GM15510 (cell line): ENCODE results near the gene CLIC3.

Source experiments
- POLR2A ChIP-seq: IDR thresholded peaks from 3 replicates; pipeline ENCODE4 v1.6.1; 2011; ENCODE audit warnings: borderline replicate concordance; ENCODE audit not compliant: insufficient read length; ENCODE audit errors: extremely low read depth

The CLIC3 gene

DNA sequence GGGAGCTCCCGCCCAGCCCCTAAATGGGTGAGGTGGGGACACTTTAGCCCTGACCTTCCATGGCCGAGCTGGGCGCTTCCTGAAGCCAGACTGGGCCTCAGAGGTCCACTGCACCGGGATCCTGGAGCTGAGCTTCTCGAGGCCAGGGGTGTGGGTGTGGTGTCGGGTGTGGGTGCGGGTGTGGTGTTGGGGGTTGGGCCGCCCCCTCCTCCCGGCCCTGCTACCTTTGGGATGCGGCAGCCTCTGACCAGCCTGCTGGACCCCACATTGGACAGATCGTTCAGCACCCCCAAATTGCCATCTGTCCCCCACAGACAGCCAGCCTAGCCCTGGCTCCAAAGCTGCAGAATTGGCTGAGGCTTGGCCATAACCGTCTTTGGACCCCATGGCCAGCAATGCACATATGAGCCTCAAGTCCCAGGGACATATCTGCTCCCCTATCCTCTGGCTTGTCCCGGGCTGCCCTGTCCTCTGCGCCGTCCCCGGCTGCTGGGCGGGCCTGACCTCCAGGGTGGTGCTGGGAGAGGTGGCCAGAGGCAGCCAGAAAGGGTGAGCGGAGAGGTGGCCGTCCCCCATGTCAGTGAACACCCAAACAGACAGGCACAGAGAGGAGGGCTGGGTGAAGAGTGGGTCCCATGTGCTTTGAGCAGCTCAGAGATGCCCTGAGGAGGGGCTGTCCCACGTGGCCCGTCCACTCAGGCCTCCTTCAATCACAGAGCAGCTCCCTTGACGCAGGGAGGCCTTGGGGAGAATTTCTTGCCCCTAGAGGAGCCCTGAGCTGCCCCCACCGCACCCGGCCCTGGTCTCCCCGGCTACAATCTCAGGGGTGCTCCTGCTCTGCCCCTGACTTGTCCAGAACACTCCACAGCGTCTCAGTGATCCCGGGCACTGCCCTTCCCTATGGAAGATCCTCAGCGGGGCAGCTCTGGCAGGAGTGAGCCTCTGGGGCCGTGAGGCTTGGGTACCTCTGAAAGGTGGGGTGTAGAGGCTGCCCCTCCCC lies 22.4 kb downstream of the CLIC3 start:
- no peak for TF ChIP-seq POLR2A

DNA sequence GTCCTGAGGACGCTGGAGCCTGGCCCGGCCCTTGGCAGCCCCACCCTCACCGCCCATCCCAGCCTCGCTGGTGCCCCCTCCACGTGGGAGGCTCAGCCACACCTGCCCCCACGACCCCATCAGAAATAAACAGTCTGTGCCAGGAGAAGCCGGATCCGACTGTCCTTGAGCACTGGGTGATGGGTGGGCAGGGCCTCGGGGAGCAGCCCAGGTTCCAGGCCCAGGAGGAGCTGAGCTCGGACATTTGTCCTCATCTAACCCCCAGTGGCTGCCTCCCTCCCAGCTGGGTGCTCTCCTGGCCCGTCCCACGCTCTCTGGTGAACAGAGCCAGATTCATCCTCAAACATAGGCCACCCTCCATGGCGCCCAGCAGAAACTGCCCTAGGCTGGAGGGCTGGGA lies 23.6 kb downstream of the CLIC3 start:
- TF ChIP-seq POLR2A = no peak

DNA sequence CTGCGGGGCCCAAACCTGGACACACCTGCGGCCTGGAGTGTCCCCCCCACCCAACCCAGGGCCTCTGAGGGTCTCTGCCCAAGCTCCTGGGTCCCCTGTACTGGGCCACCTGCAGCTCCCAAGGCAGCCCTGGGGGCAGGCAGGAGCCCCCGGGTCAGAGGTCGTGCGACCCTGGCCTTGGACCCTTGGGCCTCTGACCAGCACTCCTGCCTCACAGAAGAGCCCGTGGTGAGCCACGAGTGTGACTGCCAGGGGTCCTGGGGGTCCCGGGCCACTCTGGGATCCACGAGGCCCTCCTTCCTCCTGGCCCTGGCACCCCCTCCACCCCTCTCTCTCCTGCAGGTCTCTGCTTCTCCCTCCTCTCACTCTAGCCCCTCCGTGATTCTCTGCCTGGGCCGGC lies 24.0 kb downstream of the CLIC3 start:
- TF ChIP-seq POLR2A = no peak

DNA sequence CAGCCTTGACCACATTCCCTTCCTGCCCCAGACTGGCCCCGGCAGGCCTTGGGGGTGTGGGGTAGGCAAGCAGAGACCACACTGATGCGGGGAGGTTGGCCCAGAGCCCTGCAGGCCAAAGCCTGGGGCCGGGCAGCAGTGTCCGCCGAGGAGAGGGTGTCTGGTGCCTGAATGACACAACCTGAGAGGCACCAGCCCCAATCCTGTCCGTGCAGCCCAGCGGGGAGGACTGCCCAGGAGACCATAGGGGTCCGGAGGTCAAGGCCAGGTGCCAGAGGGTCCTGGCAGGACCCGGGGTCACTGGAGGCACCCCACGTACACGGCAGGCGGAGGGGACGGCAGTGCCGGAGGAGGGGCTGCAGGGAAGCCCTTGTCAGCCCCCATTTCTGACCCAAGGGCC lies 24.6 kb downstream of the CLIC3 start:
- no peak for TF ChIP-seq POLR2A

DNA sequence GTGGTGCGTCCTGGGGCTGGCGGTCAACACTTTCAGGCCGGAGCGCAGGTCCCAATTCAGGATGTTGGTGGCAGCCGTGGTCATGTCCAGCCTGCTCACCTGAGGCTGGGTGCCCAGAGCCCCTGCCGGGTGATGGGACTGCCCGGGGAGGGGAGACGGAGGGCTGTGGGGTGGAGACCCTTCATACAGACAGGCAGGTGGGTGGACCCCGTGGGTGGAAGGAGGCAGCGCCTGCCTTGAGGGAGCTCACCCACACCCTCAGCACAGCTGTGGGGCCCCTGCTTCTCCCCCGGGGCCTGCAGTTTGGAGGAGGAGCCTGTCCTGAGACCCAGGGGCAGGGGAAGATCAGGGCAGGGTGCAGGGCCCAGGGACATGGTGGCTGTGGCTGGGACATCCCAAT lies 26.0 kb downstream of the CLIC3 start:
- TF ChIP-seq POLR2A = no peak

DNA sequence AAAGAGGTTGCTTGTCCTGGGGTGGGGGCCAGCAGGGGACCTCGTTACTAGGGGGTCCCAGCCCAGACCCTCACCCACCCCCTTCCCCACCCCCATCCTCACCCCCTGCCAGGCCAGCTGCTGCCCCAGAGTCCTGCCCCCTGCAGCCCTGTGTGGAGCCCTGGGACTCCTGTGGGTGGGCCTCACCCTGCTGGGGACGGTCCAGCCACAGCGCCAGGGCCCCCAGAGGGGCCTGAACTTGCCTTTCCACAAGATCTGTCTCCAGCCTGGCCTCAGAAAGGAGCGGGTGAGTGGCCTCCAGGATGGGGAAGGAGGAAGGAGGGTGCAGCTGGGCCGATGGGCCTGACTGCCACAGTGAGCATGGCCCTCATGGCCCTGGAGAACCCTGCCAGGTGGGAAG lies 26.6 kb downstream of the CLIC3 start:
- no peak for TF ChIP-seq POLR2A

DNA sequence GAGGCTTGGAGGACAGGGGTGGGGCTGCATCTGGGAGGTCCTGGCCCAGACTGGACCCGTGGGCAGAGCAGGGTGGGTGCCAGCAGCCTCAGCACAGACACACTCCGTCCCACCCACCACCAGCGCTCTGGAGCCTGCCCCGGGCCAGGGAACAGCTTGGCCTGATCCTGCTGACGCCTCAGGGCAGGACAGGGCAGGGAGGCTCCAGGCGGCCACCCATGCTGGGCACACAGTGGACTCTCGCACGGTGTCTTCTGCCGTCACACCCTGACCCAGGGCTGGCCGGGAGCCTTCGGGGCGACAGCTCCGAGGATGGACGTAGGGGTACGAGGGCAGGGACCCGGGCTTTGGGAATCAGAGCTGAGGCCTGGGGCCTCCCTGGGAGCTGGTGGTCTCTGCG lies 27.2 kb downstream of the CLIC3 start:
- no peak for TF ChIP-seq POLR2A

DNA sequence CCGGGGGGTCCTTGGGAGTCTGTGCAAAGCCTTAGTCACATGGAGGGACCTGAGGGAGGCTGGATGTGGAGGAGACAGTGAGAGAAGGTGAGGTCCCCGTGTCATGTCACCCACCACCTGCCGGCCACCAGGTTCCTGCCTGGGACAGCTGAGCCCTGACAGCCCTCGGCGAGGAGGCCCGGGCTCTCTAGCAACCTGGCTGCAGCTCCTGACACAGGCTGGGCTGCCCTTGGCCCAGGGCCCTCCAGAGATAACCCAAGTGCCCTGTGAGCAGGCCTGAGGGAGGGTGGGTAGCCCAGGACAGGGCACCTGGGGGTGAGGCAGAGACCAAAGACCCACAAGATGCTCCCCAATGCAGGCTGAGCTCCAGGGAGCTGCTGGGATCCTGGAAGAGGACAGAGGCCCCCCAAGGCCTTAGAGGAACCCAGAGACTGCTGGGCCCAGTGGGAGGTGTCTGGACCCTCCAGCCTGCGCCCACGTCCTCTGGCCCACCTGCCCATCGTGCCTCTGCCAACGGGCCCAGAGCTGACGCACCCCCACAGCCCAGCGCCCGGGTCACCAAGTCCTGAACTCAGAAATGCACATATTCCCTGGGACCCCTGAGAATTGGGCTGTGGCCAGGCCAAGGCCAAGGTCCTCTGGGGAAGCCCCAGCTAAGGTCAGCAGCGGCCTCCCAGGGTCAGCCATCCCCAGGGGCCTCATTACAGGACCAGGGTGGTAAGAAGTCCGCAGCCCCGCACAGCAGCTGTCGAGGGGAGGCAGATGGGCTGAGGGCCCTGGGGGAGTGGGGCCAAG lies 27.8 kb downstream of the CLIC3 start:
- TF ChIP-seq POLR2A = no peak

DNA sequence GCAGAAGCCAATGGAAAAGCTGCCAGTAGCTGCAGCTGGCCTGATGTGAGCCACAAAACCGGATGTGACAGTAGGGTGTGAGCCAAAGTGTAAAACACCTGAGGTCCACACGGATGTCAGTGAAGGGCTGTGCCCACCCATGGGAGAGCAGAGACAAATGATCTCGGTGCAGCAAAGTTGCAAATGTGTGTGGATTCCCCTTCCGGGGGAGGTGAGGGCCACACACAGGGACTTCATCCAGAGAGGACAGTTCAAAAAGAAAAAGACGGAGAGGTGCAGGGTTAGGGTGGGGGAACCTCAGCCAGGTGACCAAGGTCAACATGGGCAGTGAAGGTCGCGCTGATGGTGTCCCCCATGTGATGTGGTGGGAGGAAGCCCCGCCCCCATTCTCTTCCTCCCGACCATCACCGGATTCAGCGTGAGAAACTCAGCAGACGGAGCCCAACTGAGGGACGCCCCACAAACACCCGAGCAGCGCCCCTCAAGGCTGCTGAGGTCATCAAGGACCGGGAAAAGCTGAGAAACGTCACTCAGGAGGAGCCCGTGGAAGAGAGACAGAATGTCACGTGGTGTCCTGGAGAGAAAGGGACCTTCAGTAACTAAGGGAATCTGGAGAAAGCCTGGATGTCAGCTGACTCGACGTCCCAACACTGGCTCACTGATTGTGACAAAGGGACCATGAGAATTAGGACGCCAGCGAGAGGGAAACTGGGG lies 30.4 kb downstream of the CLIC3 start:
- TF ChIP-seq POLR2A = no peak

DNA sequence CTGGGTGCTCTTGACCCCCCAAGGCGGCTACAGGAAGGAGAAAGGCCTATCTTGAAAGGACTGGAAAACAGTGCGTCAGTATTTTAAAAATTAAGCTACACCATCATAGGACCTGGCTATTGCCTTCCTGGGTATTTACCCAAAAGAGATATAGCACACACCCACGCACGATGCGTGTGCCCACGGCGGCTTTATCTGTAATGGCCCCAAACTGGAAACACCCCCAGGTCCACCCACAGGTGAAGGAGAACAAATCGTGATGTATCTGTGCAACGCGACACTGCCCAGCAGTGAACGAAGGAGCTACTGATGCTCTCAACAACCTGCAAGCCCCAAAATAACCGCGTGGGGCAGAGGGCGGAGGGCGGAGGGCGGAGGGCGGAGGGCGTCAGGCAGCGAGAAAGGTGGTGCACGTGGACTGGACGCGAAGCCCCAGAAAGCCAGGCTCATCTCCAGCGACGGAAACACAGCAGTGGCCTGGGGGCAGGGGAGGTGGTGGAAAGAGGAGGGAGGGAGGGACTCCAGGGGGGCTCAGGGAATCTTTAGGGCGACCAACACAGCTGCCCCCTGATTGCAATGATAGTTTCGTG lies 31.4 kb downstream of the CLIC3 start:
- no peak for TF ChIP-seq POLR2A

DNA sequence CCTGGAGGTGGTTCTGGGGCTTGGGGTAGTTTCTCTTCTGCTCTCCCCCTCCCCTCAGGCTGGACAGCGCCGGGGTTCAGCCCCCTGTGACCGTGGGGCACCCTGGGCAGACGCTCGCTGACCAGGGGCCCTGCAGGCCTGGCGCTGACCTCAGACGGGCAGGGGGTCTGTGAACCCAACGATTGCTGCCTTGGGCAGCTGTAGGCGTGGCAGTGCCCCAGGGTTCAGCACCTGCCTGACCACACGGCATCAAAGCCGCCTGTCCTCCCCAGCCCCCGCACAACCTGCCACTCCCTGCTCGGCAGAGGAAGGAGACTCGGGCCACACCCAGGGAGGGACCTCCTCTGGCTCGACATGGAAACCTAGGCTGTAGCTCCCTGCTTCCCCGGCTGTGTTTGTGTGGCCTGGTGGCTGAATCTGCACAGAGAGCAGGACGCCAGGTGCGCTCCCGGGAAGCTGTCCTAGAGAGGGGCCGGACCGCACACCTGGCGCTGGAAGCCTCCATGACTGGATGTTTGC lies 32.1 kb downstream of the CLIC3 start:
- TF ChIP-seq POLR2A = no peak

DNA sequence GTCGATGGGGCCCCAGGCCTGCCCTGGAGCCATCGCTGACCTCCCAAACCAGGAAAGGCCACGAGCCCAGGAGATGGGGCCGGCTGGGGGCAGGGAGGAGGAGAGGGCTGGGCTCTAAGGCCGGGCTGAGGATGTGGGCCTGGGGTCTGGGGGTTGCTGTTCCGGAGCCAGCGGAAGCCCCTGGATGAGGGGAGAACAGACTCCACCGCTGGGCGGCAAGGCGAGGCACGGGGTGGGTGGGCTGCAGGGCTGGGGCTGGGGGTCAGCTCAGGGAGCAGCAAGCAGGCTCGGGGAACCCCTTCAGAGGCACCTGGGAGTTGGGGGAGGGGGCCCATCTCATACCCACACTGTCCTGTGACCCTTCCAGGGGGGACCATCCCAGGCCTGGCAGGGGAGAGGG lies 32.6 kb downstream of the CLIC3 start:
- no peak for TF ChIP-seq POLR2A

DNA sequence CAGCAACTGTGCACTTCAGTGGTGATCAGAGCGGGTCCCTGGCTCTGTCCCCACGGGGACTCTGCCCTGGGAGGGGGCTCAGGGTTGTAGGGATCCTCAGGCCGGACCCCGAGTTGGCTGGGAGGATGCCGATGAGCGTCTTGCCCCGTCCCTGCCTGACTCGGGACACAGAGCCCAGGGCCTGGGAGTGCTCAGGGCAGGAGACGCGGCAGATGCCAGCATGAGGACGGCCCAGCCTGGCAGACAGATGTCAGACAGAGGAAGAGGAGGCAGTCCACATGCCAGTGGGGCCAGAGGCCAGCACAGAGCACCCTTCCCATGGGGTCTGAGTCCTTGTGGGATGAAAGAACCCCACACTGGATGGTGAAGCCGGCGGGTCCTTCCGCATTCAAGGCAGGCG lies 33.0 kb downstream of the CLIC3 start:
- TF ChIP-seq POLR2A = no peak

DNA sequence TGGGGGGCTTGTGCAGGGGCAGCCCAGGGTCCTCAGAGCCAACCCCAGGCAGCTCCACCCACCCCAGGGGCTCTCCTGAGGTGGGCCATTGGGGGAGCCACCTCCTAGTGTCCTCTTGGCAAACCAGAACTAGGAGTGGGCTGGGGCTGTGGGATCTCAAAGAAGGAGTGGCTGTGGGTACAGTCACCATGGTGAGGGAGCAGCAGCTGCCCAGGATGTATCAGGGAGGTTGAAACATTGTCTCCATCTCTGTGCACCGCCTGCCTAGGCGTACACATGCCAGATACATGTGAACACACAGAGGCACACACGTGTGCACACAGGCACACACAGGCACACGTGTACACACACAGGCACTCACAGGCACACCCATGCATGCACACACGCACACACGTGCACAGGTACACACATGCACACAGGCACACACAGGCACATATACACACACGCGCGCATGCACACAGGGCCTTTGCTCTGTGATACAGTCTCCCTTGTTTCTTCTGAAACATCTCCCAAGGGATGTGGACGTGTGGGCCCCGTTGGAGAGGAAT lies 33.6 kb downstream of the CLIC3 start:
- TF ChIP-seq POLR2A = no peak
